HPDE6-E6E7 (cell line): ENCODE data around the gene CDH12.
A peak's percentile ranks its signal among the peaks of the same experiment; 100 is the strongest.
"Not testable (repeated sequence)": the region's sequence is repeated elsewhere in the genome, so short reads cannot be mapped to it uniquely, and the experiment has no call there.

Experiments
- DNase-seq: peaks from one replicate; pipeline ENCODE4 v3.0.0; 2011; ENCODE audit warnings: missing footprints; ENCODE audit errors: extremely low spot score

CDH12 gene

GRCh38 chr5:22465177-22465576 lies 388.0 kb downstream of the CDH12 start:
- peak; percentile 3 for DNase-seq

GRCh38 chr5:22460189-22460588 lies 393.0 kb downstream of the CDH12 start:
- DNase-seq, result no peak

GRCh38 chr5:22432905-22433304 lies 420.2 kb downstream of the CDH12 start:
- DNase-seq, result no peak

GRCh38 chr5:22431840-22432239 lies 421.3 kb downstream of the CDH12 start:
- peak; percentile 5 for DNase-seq

- no peak for DNase-seq
These were observed 421.7 kb downstream of the CDH12 start for GRCh38 chr5:22431406-22431805.

- no peak for DNase-seq
These were observed 441.4 kb downstream of the CDH12 start for GRCh38 chr5:22411554-22412349.

GRCh38 chr5:22391956-22392355 lies 461.2 kb downstream of the CDH12 start:
- DNase-seq, result no peak

GRCh38 chr5:22390888-22391287 lies 462.3 kb downstream of the CDH12 start:
- no peak for DNase-seq

- DNase-seq, result no peak
These were observed 480.1 kb downstream of the CDH12 start for GRCh38 chr5:22372826-22373660.

GRCh38 chr5:22372376-22372775 lies 480.8 kb downstream of the CDH12 start:
- DNase-seq, result no peak

- DNase-seq, result no peak
These were observed 498.2 kb downstream of the CDH12 start for GRCh38 chr5:22354956-22355355.

GRCh38 chr5:22352493-22352892 lies 500.7 kb downstream of the CDH12 start:
- no peak for DNase-seq

GRCh38 chr5:22351178-22351577 lies 502.0 kb downstream of the CDH12 start:
- DNase-seq, result no peak

- no peak for DNase-seq
These were observed 505.1 kb downstream of the CDH12 start for GRCh38 chr5:22348027-22348426.

GRCh38 chr5:22344000-22344399 lies 509.1 kb downstream of the CDH12 start:
- DNase-seq, result no peak

GRCh38 chr5:22341406-22341805 lies 511.7 kb downstream of the CDH12 start:
- no peak for DNase-seq

- DNase-seq, result not testable (repeated sequence)
These were observed 520.2 kb downstream of the CDH12 start for GRCh38 chr5:22332949-22333348.

GRCh38 chr5:22329683-22330082 lies 523.5 kb downstream of the CDH12 start:
- DNase-seq, result no peak

GRCh38 chr5:22319798-22320197 lies 533.3 kb downstream of the CDH12 start:
- no peak for DNase-seq

GRCh38 chr5:22316294-22316693 lies 536.9 kb downstream of the CDH12 start:
- no peak for DNase-seq

- DNase-seq, result not testable (repeated sequence)
These were observed 538.1 kb downstream of the CDH12 start for GRCh38 chr5:22315052-22315451.

GRCh38 chr5:22314548-22314947 lies 538.6 kb downstream of the CDH12 start:
- DNase-seq, result no peak

- DNase-seq, result no peak
These were observed 547.1 kb downstream of the CDH12 start for GRCh38 chr5:22306011-22306410.
